HG03095 (cell line): ENCODE results near the gene SPTBN5.

Experiments used
- ATAC-seq: cut with Tn5 transposase; IDR thresholded peaks from one replicate; pipeline ENCODE4 v1.9.1; 2021; ENCODE audit warnings: moderate library complexity; ENCODE audit not compliant: unreplicated experiment

Gene SPTBN5

GRCh38 chr15:41904541-41905005 lies 10.7 kb upstream of the SPTBN5 start:
- peak; percentile 59 for ATAC-seq

GRCh38 chr15:41903782-41904181 lies 9.9 kb upstream of the SPTBN5 start:
- no peak for ATAC-seq

GRCh38 chr15:41901431-41901830 lies 7.6 kb upstream of the SPTBN5 start:
- no peak for ATAC-seq

- no peak for ATAC-seq
Observed at GRCh38 chr15:41900526-41901380, 6.9 kb upstream of the SPTBN5 start.

- ATAC-seq = no peak
Observed at GRCh38 chr15:41899854-41900442, 6.1 kb upstream of the SPTBN5 start.

- no peak for ATAC-seq
Observed at GRCh38 chr15:41897363-41897799, 3.5 kb upstream of the SPTBN5 start.

GRCh38 chr15:41896566-41896965 lies 2.7 kb upstream of the SPTBN5 start:
- no peak for ATAC-seq

- ATAC-seq = no peak
Observed at GRCh38 chr15:41895957-41896356, 2.1 kb upstream of the SPTBN5 start.

GRCh38 chr15:41895491-41895890 lies 1.6 kb upstream of the SPTBN5 start:
- no peak for ATAC-seq

- no peak for ATAC-seq
Observed at GRCh38 chr15:41894791-41895463, 1.1 kb upstream of the SPTBN5 start.

GRCh38 chr15:41894251-41894790 lies 468 bp upstream of the SPTBN5 start:
- no peak for ATAC-seq

GRCh38 chr15:41892621-41893421 lies 1.0 kb downstream of the SPTBN5 start:
- ATAC-seq = no peak

- no peak for ATAC-seq
Observed at GRCh38 chr15:41891946-41892345, 1.9 kb downstream of the SPTBN5 start.

- ATAC-seq = no peak
Observed at GRCh38 chr15:41891226-41891625, 2.6 kb downstream of the SPTBN5 start.

GRCh38 chr15:41890050-41890690 lies 3.7 kb downstream of the SPTBN5 start:
- ATAC-seq = no peak

GRCh38 chr15:41888662-41889253 lies 5.1 kb downstream of the SPTBN5 start:
- no peak for ATAC-seq

- no peak for ATAC-seq
Observed at GRCh38 chr15:41887893-41888292, 6.0 kb downstream of the SPTBN5 start.

- ATAC-seq = no peak
Observed at GRCh38 chr15:41887161-41887560, 6.7 kb downstream of the SPTBN5 start.

GRCh38 chr15:41886741-41887140 lies 7.1 kb downstream of the SPTBN5 start:
- no peak for ATAC-seq

- ATAC-seq = no peak
Observed at GRCh38 chr15:41885841-41886240, 8.0 kb downstream of the SPTBN5 start.
